ENCODE results near the gene PNPT1.
A peak's percentile ranks its signal among the peaks of the same experiment; 100 is the strongest.

Gene PNPT1

GRCh38 chr2:55668956-55669355 lies 24.7 kb downstream of the PNPT1 start:
- DNase-seq (ENCODE audit: low read depth in 2 of 2): no peak

- DNase-seq (ENCODE audit: low read depth in 2 of 2): no peak
Observed at GRCh38 chr2:55653255-55653654, 40.4 kb downstream of the PNPT1 start.

GRCh38 chr2:55649211-55649610 lies 44.4 kb downstream of the PNPT1 start:
- no peak for DNase-seq (ENCODE audit: low read depth in 2 of 2)

- no peak for DNase-seq (ENCODE audit: low read depth in 2 of 2)
Observed at GRCh38 chr2:55636831-55637230, 56.8 kb downstream of the PNPT1 start.

GRCh38 chr2:55628931-55629330 lies 64.7 kb downstream of the PNPT1 start:
- DNase-seq (ENCODE audit: low read depth in 2 of 2): no peak

- no peak for DNase-seq (ENCODE audit: low read depth in 2 of 2)
Observed at GRCh38 chr2:55627915-55628314, 65.7 kb downstream of the PNPT1 start.

- DNase-seq (ENCODE audit: low read depth in 2 of 2): no peak
Observed at GRCh38 chr2:55621802-55622201, 71.8 kb downstream of the PNPT1 start.

GRCh38 chr2:55620123-55620779 lies 73.4 kb downstream of the PNPT1 start:
- DNase-seq (ENCODE audit: low read depth in 2 of 2): no peak

GRCh38 chr2:55618275-55619055 lies 75.2 kb downstream of the PNPT1 start:
- DNase-seq (ENCODE audit: low read depth in 2 of 2): peak in 1 of 2 donors; percentile 26

- no peak for DNase-seq (ENCODE audit: low read depth in 2 of 2)
Observed at GRCh38 chr2:55618025-55618274, 75.7 kb downstream of the PNPT1 start.

- peak; percentile 93 to 96 for DNase-seq (ENCODE audit: low read depth in 2 of 2)
Observed at GRCh38 chr2:55617175-55618024, 76.2 kb downstream of the PNPT1 start, which contains the start of gene PPP4R3B. PPP4R3B (minus strand) TSS chr2:55617622; CDS start chr2:55617285, 337 bp downstream.

GRCh38 chr2:55616551-55617174 lies 77.0 kb downstream of the PNPT1 start:
- DNase-seq (ENCODE audit: low read depth in 2 of 2): no peak

- DNase-seq (ENCODE audit: low read depth in 2 of 2): no peak
Observed at GRCh38 chr2:55611997-55612396, 81.6 kb downstream of the PNPT1 start.

- no peak for DNase-seq (ENCODE audit: low read depth in 2 of 2)
Observed at GRCh38 chr2:55610954-55611743, 82.5 kb downstream of the PNPT1 start.

GRCh38 chr2:55609938-55610578 lies 83.6 kb downstream of the PNPT1 start:
- no peak for DNase-seq (ENCODE audit: low read depth in 2 of 2)

- DNase-seq (ENCODE audit: low read depth in 2 of 2): no peak
Observed at GRCh38 chr2:55609193-55609794, 84.3 kb downstream of the PNPT1 start.

GRCh38 chr2:55607717-55608116 lies 85.9 kb downstream of the PNPT1 start:
- DNase-seq (ENCODE audit: low read depth in 2 of 2): no peak

GRCh38 chr2:55604027-55604565 lies 89.5 kb downstream of the PNPT1 start:
- DNase-seq (ENCODE audit: low read depth in 2 of 2): no peak

GRCh38 chr2:55601849-55602248 lies 91.8 kb downstream of the PNPT1 start:
- no peak for DNase-seq (ENCODE audit: low read depth in 2 of 2)

Data from stimulated activated CD8-positive, alpha-beta memory T cell treated with anti-CD3 and anti-CD28 coated beads, Interleukin-2, amount 100 ng/mL, for 48 hours (primary cell).